ENCODE data around the gene NDUFC1. TPM values are rescaled to one million over a fixed set of nuclear protein-coding genes. Genes with fewer than 3 reads are reported as not detected.

Gene NDUFC1
- total and polyA plus RNA-seq, 2 donors (not counting 3 experiments of a cell fraction or from before 2014, with no cell fraction given): 65.2 to 78.1 TPM

DNA sequence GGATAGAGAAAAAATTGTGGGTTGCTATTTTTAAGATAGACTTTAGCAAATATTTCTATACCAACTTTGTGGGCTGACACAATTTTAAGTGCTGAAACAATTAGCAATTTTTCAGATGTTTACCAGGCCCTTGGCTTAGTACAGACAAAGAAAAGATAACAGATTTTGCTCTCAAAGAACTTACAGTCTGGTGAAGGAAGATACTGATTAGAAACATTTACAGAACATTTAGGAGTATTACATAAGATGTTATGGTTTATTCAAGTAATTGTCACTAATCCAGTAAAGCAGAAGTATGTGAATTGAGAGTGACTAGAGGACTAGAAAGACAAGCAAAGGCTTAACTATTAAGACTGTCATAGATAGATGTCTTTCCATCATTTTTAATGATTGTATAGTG lies 35.3 kb upstream of the NDUFC1 start:
- Histone ChIP-seq H3K4me2 (ENCODE audit: insufficient read depth, low read length) (no peak overlapping the region), H3K4me3 (replicated peaks in 1 of 3; ENCODE audit: insufficient read depth in 1 of 3, low read depth in 1 of 3, low read length in 3 of 3) (no peak overlapping the region), H3K4me1 (ENCODE audit: control insufficient read depth, extremely low read depth, insufficient read depth, low read length) (no peaks in the 10 kb centered on the region), H3K79me2 (ENCODE audit: control insufficient read depth, insufficient read depth, low read length) (peaks cover 52% of the 10 kb centered on the region), H4K20me1 (replicated peaks; ENCODE audit: control insufficient read depth, extremely low read depth, insufficient read depth, low read length) (no peaks in the 10 kb centered on the region), H3K36me3 (ENCODE audit: control insufficient read depth in 2 of 2, extremely low read depth in 1 of 2, insufficient read depth in 2 of 2, low read length in 2 of 2) (peaks cover under 1 to 2% of the 10 kb centered on the region in 2 experiments), H2AFZ (ENCODE audit: low read depth, low read length) (no peak overlapping the region), H3K9ac (replicated peaks; ENCODE audit: extremely low read depth, insufficient read depth, low read length) (no peak overlapping the region), H3K9me3 (replicated peaks; ENCODE audit: control insufficient read depth, insufficient read depth, low read length) (no peaks in the 10 kb centered on the region), H3K27ac (ENCODE audit: insufficient read depth, low read depth, low read length) (no peak overlapping the region), H3K27me3 (ENCODE audit: control insufficient read depth in 2 of 2, insufficient read depth in 2 of 2, low read length in 2 of 2) (no peaks in the 10 kb centered on the region), H3K9me1 (replicated peaks; ENCODE audit: control insufficient read depth, extremely low read depth, insufficient read depth, low read length) (no peaks in the 10 kb centered on the region)
- dilution Hi-C loops (cut with MboI; ENCODE audit: extremely low pct_ligation_motif_present, low sequenced_read_pairs) (no loop called here), intact Hi-C loops (cut with micrococcal nuclease) (no loop called here)
- ChIA-PET POLR2A (no interaction called here), CTCF (no interaction called here)
- no TSS peak for BruUV-seq (replicated peaks)
- TF ChIP-seq EZH2 (IDR thresholded peaks at IDR 0.05; ENCODE audit: borderline replicate concordance, low read depth, low read length, severe bottlenecking): no peak
- TF ChIP-seq GATA2 (IDR thresholded peaks at IDR 0.05; ENCODE audit: insufficient read depth, insufficient read length, low read depth, low read length): no peak
- no peak for TF ChIP-seq POLR2AphosphoS5 (IDR thresholded peaks at IDR 0.05; ENCODE audit: insufficient read depth, low read depth, low read length)
- TF ChIP-seq, protein P1, sequence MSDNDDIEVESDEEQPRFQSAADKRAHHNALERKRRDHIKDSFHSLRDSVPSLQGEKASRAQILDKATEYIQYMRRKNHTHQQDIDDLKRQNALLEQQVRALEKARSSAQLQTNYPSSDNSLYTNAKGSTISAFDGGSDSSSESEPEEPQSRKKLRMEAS (IDR thresholded peaks at IDR 0.05; ENCODE audit: insufficient read depth, insufficient read length): no peak
- no peak for TF ChIP-seq POLR2A (IDR thresholded peaks at IDR 0.05; ENCODE audit: low read depth, low read length)
- no peak for TF ChIP-seq MYC (IDR thresholded peaks at IDR 0.05; ENCODE audit: low read depth, low read length)
- TF ChIP-seq, protein P2, sequence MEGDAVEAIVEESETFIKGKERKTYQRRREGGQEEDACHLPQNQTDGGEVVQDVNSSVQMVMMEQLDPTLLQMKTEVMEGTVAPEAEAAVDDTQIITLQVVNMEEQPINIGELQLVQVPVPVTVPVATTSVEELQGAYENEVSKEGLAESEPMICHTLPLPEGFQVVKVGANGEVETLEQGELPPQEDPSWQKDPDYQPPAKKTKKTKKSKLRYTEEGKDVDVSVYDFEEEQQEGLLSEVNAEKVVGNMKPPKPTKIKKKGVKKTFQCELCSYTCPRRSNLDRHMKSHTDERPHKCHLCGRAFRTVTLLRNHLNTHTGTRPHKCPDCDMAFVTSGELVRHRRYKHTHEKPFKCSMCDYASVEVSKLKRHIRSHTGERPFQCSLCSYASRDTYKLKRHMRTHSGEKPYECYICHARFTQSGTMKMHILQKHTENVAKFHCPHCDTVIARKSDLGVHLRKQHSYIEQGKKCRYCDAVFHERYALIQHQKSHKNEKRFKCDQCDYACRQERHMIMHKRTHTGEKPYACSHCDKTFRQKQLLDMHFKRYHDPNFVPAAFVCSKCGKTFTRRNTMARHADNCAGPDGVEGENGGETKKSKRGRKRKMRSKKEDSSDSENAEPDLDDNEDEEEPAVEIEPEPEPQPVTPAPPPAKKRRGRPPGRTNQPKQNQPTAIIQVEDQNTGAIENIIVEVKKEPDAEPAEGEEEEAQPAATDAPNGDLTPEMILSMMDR (IDR thresholded peaks at IDR 0.05; ENCODE audit: extremely low read depth in 1 of 2, insufficient read depth in 1 of 2, low read depth in 1 of 2, low read length in 2 of 2): no peak
- no peak for TF ChIP-seq FOS (IDR thresholded peaks at IDR 0.05; ENCODE audit: borderline replicate concordance, insufficient read depth, low read length)
- no peak for TF ChIP-seq JUN (IDR thresholded peaks at IDR 0.05; ENCODE audit: borderline replicate concordance, insufficient read depth, insufficient read length, low read depth)
- FAIRE-seq: no peak
- no peak for DNase-seq (ENCODE audit: low read depth, low spot score)
